NT2/D1 (cell line): ENCODE data around the gene TRAF4.

Source experiments
- SUZ12 ChIP-seq: IDR thresholded peaks from 2 replicates; pipeline ENCODE4 v1.6.1; 2011; ENCODE audit not compliant: insufficient read length, insufficient read depth; ENCODE audit errors: extremely low read depth
- YY1 ChIP-seq: IDR thresholded peaks from 2 replicates; pipeline ENCODE4 v1.6.1; 2011; ENCODE audit not compliant: insufficient read length, insufficient read depth
- ZNF274 ChIP-seq: IDR thresholded peaks from 2 replicates; pipeline ENCODE4 v1.6.1; 2011; ENCODE audit warnings: mild to moderate bottlenecking, low read depth, low read length

GRCh38 chr17:28726627-28727491, 17.0 kb upstream of the TRAF4 start:
- TF ChIP-seq ZNF274 = no peak
- no peak for TF ChIP-seq YY1
- no peak for TF ChIP-seq SUZ12
